D721Med (cell line): ENCODE measurements around the gene SLC48A1.

Experiments
- DNase-seq: peaks from one replicate; pipeline ENCODE4 v3.0.0; 2011; ENCODE audit warnings: low spot score; ENCODE audit not compliant: insufficient read length
- FAIRE-seq: peaks from 2 replicates; lab custom pipeline; 2011; peaks lifted over from hg19 to GRCh38; lab: Jason Lieb, UNC
- CTCF ChIP-seq: IDR thresholded peaks from 2 replicates; pipeline ENCODE4 v1.5.1; 2012; ENCODE audit warnings: mild to moderate bottlenecking, control low read depth; ENCODE audit not compliant: insufficient read depth; ENCODE audit errors: missing control alignments

Gene SLC48A1

DNA sequence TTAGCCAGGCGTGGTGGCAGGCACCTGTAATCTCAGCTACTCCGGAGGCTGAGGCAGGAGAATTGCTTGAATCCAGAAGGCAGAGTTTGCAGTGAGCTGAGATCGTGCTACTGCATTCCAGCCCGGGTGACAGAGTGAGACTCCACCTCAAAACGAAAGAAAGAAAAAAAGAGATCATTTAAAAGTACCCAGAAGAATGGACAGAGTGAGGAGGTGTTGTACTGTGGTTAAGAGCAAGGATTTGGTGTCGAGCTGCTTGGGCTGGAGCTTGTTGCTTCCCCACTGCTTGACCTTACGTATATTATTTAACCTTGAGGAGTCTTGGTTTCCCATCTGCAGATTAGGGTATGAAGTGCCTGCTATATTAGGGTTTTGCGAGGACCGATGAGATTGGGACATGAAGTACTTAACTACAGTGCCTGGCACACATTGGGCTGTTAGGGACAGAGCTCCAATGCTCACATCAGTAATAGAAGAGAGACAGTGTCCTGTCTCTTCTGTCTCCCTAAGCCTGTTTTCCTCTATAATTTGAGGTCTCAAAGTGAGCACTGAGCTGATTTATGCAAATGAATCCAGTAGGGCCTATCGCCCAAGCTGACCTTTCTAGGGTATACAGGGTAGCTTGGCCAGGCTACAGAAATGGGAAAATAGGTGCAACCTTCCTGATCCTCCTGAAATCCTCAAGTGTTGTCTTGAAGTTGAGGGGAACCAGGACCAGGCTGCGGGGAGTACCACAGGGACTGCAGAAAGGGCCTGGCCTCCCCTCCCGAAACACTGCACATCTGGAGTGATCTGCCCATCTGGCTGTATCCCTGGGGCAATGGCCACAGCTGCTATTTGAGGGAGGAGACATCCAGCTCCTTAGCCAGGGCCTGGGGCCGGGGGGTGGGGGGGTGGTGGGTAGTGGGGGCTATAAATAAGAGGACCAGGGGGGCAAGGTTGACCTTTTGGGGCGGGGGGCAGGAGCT is 55.3 kb downstream of the SLC48A1 start:
- no peak for TF ChIP-seq CTCF
- FAIRE-seq (no peak), DNase-seq (no peak)

GRCh38 chr12:47828976-47829482 is 56.0 kb downstream of the SLC48A1 start:
- TF ChIP-seq CTCF = no peak
- DNase-seq (no peak), FAIRE-seq (no peak)

- TF ChIP-seq CTCF = no peak
- no peak for FAIRE-seq
- no peak for DNase-seq
These were observed 56.5 kb downstream of the SLC48A1 start for GRCh38 chr12:47829584-47829983.
